OCI-LY1 (cell line): Measurements from ENCODE around the gene KCNK5.

ENCODE experiments used
- H2AFZ ChIP-seq: fragments of 200-600 bp; sonication (generic), shearing (Covaris generic); 2 replicates; pipeline ENCODE4 v1.6.0; 2014; ENCODE audit warnings: antibody characterized with exemption, mild to moderate bottlenecking, low read length
- H3F3A ChIP-seq: fragments of 200-600 bp; sonication (generic), shearing (Covaris generic); 2 replicates; pipeline ENCODE4 v1.6.0; 2014; ENCODE audit warnings: mild to moderate bottlenecking, antibody characterized with exemption, low read length, moderate library complexity; ENCODE audit not compliant: insufficient read depth
- H3K27ac ChIP-seq: fragments of 200-600 bp; sonication (generic); 2 replicates; pipeline ENCODE4 v1.5.1; 2014; ENCODE audit warnings: low read length, mixed run types, mild to moderate bottlenecking, low read depth; ENCODE audit not compliant: poor library complexity, severe bottlenecking
- H3K27me3 ChIP-seq: fragments of 200-600 bp; sonication (generic); 2 replicates; pipeline ENCODE4 v1.6.0; 2014; ENCODE audit warnings: antibody characterized with exemption, mild to moderate bottlenecking, low read length, moderate library complexity; ENCODE audit not compliant: insufficient read depth
- H3K36me3 ChIP-seq: fragments of 200-600 bp; sonication (generic); 2 replicates; pipeline ENCODE4 v1.6.1; 2014; ENCODE audit warnings: mild to moderate bottlenecking, antibody characterized with exemption, low read length, moderate library complexity, mixed read lengths; ENCODE audit not compliant: insufficient read depth
- H3K4me1 ChIP-seq: fragments of 200-600 bp; sonication (generic); 2 replicates; pipeline ENCODE4 v1.5.1; 2014; ENCODE audit warnings: mild to moderate bottlenecking, low read length, moderate library complexity; ENCODE audit not compliant: insufficient read depth, severe bottlenecking
- H3K4me2 ChIP-seq: fragments of 200-600 bp; sonication (generic), shearing (Covaris generic); 2 replicates; pipeline ENCODE4 v1.6.1; 2014; ENCODE audit warnings: low read length
- H3K4me3 ChIP-seq: fragments of 200-600 bp; sonication (generic); 2 replicates; pipeline ENCODE4 v1.5.1; 2014; ENCODE audit warnings: low read length, low read depth, mild to moderate bottlenecking, mixed read lengths; ENCODE audit not compliant: poor library complexity, severe bottlenecking
- H3K79me2 ChIP-seq: fragments of 200-600 bp; shearing (Covaris generic); 2 replicates; pipeline ENCODE4 v1.6.1; 2016; ENCODE audit warnings: mixed run types, low read length, mixed read lengths; ENCODE audit not compliant: insufficient read depth
- H3K9ac ChIP-seq: fragments of 200-600 bp; sonication (generic), shearing (Covaris generic); 2 replicates; pipeline ENCODE4 v1.6.1; 2014; ENCODE audit warnings: mild to moderate bottlenecking, low read length, mixed read lengths
- H3K9me2 ChIP-seq: fragments of 200-600 bp; sonication (generic), shearing (Covaris generic); 2 replicates; pipeline ENCODE4 v1.6.1; 2014; ENCODE audit warnings: low read depth, mild to moderate bottlenecking, low read length, mixed read lengths
- H3K9me3 ChIP-seq: fragments of 200-600 bp; shearing (Covaris generic); 2 replicates; pipeline ENCODE4 v1.6.1; 2014; ENCODE audit warnings: low read length, mixed read lengths
- H4K20me1 ChIP-seq: fragments of 200-600 bp; sonication (generic), shearing (Covaris generic); 2 replicates; pipeline ENCODE4 v1.6.0; 2016; ENCODE audit warnings: mild to moderate bottlenecking, low read length; ENCODE audit not compliant: insufficient read depth
- CTCF ChIP-seq: fragments of 200-600 bp; sonication (generic), shearing (Covaris generic); IDR thresholded peaks from 2 replicates; pipeline ENCODE4 v1.5.1; 2017; ENCODE audit warnings: mild to moderate bottlenecking, antibody characterized with exemption, low read length, moderate library complexity, mixed read lengths
- EZH2 ChIP-seq: fragments of 200-600 bp; sonication (generic), shearing (Covaris generic); IDR thresholded peaks from 2 replicates; pipeline ENCODE4 v1.8.0; 2017; ENCODE audit warnings: borderline replicate concordance, mixed run types, mild to moderate bottlenecking, antibody characterized with exemption, low read length, moderate library complexity, mixed read lengths

The KCNK5 gene

GRCh38 chr6:39260953-39261352, 31.7 kb upstream of the KCNK5 start:
- Histone ChIP-seq H3K9me2 (no peaks in the 10 kb centered on the region), H3K9me3 (no peaks in the 10 kb centered on the region), H3K4me3 (no peak overlapping the region), H2AFZ (no peak overlapping the region), H3K27me3 (no peaks in the 10 kb centered on the region), H3K4me2 (no peak overlapping the region), H3K36me3 (no peaks in the 10 kb centered on the region), H4K20me1 (no peaks in the 10 kb centered on the region), H3K9ac (no peak overlapping the region), H3K4me1 (no peaks in the 10 kb centered on the region), H3K79me2 (no peaks in the 10 kb centered on the region), H3F3A (no peaks in the 10 kb centered on the region), H3K27ac (no peak overlapping the region)
- no peak for TF ChIP-seq CTCF
- no peak for TF ChIP-seq EZH2

- Histone ChIP-seq H4K20me1 (no peaks in the 10 kb centered on the region), H3K27ac (no peak overlapping the region), H3K9me3 (no peaks in the 10 kb centered on the region), H3K9ac (no peak overlapping the region), H3K4me1 (no peaks in the 10 kb centered on the region), H3F3A (no peaks in the 10 kb centered on the region), H3K9me2 (no peaks in the 10 kb centered on the region), H3K4me3 (no peak overlapping the region), H2AFZ (no peak overlapping the region), H3K79me2 (no peaks in the 10 kb centered on the region), H3K4me2 (no peak overlapping the region), H3K27me3 (no peaks in the 10 kb centered on the region), H3K36me3 (no peaks in the 10 kb centered on the region)
- TF ChIP-seq EZH2 = no peak
- no peak for TF ChIP-seq CTCF
Measured at GRCh38 chr6:39260456-39260855, 31.2 kb upstream of the KCNK5 start.

- Histone ChIP-seq H3K9ac (no peak overlapping the region), H3F3A (no peaks in the 10 kb centered on the region), H3K4me1 (no peaks in the 10 kb centered on the region), H3K9me3 (no peaks in the 10 kb centered on the region), H3K27me3 (no peaks in the 10 kb centered on the region), H3K4me2 (no peak overlapping the region), H4K20me1 (no peaks in the 10 kb centered on the region), H3K79me2 (no peaks in the 10 kb centered on the region), H3K9me2 (no peaks in the 10 kb centered on the region), H3K4me3 (no peak overlapping the region), H2AFZ (no peak overlapping the region), H3K36me3 (no peaks in the 10 kb centered on the region), H3K27ac (no peak overlapping the region)
- TF ChIP-seq CTCF (no peak), EZH2 (no peak)
Measured at GRCh38 chr6:39256294-39256940, 27.1 kb upstream of the KCNK5 start.
